Activated effector memory CD4-positive, alpha-beta T cell treated with Interleukin-2 at 50 U/mL for 16 hours (primary cell): ENCODE data around the gene RAB35.

Source experiments
- DNase-seq: peaks from one replicate; pipeline ENCODE4 v3.0.0-alpha.2; 2020

The RAB35 gene

DNA sequence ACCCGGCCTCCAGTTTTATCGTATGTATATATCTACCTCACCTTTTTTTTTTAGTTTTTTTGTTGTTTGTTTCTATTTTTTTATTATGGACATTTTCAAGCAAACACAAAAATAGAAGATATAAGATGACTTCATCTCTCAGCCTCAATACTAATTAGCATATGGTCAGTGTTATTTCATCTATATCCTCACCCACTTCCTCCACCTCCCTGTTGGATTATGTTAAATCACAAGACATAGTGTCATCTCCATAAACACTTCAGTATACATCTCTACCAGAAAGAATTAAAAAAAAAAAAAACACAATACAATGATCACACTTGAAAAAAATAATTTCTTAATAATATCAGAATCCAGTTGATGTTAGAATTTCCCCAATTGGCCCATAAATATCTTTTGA is 34.9 kb downstream of the RAB35 start:
- no peak for DNase-seq

DNA sequence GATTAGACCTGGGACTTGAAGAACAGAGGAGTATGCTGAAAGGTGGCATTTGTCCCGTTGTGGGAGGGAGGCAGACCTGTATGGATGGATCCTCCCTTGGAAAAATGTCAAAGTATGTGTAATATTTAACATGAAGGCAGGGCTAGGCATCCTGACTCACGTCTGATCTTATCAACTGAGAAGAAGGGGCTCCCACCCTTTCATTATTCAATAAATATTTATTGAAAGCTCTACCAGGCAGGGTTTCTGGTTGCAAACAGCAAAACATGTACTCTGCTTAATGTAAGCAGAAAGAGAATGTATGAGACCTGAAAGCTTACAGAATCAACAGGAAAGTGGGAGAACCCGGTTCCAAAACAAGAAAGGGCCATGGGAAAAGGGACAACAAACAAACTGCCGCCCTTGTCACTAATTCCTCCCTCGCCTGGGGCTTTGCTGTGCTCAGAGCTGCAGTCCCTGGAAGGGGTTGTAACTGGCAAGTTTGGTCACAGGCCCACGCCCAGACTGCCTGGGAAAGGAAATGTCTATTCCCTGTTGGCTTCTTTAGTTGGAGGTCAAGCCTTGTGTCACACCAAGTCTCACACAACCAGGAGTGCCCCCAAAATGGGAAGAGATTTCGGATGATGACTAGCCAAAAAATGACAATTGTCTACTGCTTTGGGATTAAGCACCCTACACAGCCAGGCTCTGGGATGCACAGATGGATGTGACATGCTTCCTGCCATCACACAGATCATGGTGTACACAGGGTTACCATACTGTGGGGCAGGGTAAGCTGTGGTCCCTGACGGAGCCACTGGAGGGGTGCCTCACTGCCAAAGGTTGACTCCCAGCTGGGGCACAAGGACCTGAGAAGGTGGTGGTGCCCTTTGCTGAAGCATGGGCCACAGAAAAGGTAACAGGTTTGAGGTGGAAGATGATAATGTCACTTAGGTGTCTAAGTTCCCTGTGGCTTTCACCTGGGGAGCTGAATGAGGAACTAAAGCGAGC is 36.8 kb downstream of the RAB35 start:
- no peak for DNase-seq

- no peak for DNase-seq
Measured at GRCh38 chr12:120078868-120079267, 37.7 kb downstream of the RAB35 start.

DNA sequence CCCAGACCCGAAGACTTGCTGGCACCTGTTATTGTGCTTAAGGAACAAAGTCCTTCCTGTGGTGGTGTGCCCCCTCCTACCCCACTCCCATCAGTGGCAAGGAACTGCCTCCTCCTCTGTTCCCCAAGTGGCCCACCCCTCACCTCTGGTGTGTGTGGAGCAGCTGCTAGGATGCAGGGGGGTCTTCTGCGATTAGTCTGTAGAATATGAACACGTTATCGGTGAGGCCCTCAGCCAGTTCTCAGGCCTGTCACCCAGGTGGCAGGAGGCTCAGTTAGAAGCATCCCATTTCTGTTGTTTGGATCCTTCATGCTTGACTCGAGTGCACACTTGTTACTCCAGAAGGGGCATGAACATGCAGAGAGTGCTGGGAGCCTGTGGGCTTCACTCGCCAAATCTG is 39.3 kb downstream of the RAB35 start:
- DNase-seq = no peak

- no peak for DNase-seq
Measured at GRCh38 chr12:120076651-120077050, 39.9 kb downstream of the RAB35 start.

- DNase-seq = no peak
Measured at GRCh38 chr12:120075034-120075616, 41.4 kb downstream of the RAB35 start.

GRCh38 chr12:120072472-120073249 is 43.9 kb downstream of the RAB35 start:
- no peak for DNase-seq

DNA sequence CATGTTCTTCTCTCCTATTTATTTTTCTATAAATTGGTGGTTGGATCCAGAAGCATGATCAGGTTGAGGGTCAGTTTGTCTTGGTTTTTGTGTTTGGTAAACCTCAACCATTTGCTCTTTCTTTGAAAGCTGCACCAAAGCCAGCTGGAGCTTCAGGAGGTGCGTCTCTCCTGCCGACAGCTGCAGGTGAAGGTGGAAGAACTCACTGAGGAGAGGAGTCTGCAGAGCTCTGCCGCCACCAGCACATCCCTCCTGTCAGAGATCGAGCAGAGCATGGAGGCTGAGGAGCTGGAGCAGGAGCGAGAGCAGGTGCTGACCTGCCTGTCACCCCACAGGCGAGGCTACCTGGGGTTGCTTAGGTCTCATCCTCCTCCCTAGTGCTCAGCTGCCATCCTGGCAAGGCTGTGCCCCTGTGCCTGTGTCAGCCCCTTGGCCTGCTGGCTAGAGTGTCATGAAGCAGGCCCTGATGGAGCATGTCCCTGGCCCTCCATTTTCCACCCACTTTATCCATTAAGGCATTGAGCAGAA is 45.0 kb downstream of the RAB35 start:
- no peak for DNase-seq

DNA sequence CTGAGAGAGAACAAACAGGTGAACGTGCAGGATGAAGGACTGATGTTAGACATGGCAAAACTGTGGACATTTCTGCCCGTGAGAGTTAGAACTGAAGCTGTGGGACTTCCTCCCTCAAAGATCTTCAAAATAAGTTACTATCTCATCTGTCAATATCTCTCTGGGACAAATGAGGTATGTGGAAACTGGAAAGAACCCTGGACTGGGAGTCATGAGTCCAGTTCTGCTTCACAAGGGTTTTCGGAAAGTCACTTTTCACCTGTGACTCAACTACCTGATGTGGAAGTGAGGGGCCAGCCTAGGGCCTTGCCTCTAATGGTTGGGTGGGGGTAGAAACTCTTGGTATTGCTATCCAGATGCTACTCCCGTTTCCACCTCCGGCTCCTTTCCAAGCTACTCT is 47.3 kb downstream of the RAB35 start:
- DNase-seq = no peak

DNA sequence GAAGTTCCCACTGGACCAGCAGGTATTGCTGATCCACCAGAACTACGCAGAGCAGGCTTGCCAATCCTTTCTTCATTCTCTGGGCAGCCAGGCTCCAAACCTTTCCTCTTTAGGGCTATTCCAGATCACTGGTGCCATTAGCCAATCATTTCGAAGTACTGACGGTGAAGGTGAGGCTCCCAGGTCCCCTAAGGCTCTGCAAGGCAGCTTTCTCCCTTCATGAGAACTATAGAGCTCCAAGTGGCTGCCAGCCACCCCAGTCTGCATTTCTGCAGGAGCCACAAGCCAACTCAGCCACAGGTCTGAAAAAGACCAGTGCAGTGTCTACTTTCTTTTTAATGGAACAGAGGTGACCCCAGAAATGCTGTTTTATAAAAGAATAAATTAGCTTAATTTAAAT is 48.7 kb downstream of the RAB35 start:
- DNase-seq = no peak

DNA sequence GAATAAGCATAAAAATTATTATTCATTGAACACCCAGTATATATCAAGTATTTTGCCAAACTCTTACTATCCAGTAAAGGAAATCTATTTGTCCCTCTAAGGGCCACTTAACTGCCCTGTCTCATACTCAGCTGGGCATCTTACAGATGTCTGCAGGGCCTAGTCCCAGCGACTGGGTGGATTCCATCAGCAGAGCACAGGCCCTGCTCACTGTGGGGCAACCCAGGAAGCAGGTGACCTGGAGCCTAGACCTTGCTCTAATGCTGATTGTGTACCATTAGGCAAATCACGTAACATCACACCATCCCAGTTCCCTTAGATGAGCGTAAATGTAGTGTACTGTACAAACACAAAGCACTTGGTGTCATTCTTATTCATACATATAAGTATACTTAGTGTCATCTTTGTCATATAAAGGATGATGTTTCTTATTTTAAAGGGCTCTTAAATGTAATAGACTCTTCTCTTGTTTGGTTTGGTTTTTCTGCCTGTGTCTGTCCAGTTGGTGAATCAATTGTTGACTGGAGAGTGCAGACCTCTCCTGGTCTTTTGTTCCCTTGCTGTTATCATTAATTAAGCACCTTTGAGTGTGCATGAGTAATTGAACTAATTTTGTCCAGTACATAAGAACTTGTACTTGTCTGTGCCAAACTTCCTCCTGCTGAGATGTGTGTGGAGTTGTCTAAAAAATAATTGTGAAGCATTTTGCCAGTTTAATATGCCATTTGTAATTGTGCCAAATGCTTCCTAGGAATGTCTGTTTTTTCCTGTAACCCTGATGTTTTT is 49.3 kb downstream of the RAB35 start:
- no peak for DNase-seq

- no peak for DNase-seq
Measured at GRCh38 chr12:120066341-120066740, 50.2 kb downstream of the RAB35 start.

DNA sequence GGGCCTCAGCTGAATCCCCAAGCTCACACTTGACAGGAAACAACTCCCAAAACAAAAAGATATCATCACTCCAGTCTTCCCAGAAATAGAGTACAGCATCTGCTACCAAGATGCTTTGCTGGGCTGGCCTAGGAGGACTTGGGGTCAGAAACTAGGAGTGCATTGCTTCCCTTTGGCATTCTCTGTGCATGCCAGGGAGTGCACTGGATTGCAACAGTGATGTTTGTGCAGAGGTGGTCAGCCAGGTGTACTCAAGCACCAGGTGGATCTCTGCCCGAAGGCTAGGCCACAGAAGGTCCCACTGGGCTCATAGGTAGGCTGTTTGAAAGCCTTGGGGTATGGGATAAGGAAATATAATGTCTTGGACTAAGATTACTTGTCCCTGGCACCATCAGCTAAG is 51.1 kb downstream of the RAB35 start:
- no peak for DNase-seq

- DNase-seq = no peak
Measured at GRCh38 chr12:120064054-120064940, 52.3 kb downstream of the RAB35 start.

DNA sequence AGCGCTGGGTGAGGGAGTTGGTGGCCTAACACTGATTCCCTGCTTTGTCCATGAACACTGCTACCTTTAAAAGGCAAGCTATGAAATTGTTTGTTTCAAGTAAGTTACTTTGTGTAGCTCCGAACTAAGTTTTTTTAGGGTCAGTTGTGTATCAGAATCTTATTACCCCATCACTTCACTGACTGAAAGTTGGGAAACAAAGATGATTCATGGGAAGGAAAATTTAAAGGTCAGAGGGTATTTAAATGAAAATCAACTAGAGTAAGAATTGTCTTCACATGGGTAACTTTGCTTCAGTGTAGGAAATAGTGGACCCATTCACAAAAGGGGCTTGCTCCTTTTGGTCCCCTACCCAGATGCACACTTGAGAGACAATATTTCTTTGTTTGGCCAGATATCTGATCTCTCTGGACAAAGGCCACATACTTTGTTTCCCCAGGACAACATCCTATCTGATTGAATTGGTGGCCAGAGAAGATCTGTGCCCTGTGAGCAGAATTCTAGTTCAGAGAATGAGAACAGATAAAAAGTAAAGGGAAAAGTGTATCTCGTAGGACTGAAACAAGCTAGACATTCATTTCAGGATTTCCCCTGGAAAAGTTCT is 53.5 kb downstream of the RAB35 start:
- no peak for DNase-seq

- DNase-seq = no peak
Measured at GRCh38 chr12:120061575-120062214, 54.9 kb downstream of the RAB35 start.

DNA sequence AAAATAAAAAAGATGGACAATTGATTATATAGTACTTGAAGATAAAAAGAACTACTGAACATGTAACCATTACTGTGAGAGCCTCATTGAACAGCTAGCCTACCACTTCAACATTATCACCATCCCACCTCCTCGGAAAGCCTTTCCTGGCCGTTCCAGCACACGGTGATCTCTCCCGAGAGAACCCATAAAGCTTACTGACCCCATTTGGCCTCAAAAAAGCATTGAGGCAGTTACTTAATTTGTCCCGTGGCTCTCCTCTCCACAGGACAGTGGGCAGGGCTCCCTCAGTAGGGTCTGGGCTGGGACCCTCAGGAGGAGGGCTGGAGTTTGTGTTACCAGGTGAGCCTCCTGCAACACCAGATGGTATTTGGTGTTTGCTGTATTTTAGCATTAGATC is 55.8 kb downstream of the RAB35 start:
- DNase-seq = no peak

DNA sequence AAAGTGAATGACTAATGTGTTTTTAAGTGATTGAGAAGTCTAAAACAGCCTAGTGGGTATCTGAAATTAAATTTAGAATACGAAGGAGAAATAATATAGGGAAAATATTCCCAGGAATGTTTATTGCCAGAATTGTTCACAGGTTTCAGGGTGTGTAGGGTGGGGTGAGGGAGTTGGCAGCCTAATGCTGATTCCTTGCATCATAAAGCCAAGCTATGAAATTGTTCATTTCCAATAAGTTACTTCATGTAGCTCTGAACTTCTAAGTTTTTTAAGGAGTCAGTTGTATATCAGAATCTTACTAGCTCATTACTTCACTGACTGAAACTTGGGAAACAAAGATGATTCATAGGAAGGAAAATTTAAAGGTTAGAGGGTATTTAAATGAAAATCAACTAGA is 56.4 kb downstream of the RAB35 start:
- DNase-seq = no peak

DNA sequence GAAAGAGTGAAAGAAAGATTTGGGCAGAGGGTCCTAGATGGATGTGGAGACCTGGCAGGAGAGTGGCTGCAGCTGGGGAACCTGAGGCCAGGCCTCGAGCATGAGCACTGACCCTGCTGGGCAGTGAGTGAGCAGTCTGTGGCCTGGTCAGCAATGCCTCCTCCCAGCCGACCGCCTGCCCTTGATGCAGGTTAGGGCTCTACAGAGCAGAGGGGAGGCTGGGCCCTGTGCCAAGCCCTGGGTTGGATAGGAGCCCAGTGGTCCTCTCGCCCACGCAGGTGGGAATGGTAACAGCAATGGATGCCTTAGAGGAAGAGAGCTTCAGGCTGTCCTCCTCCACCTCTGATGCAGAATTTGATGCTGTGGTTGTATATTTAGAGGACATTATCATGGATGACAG is 59.8 kb downstream of the RAB35 start:
- no peak for DNase-seq

- DNase-seq = no peak
Measured at GRCh38 chr12:120055231-120056000, 61.1 kb downstream of the RAB35 start.
